H1 (cell line): ENCODE results near the gene PPA2. TPM values are rescaled to one million over a fixed set of nuclear protein-coding genes. Genes with fewer than 3 reads are reported as not detected.

Experiments
- KDM5A ChIP-seq: fragments of 200-600 bp; IDR thresholded peaks from 2 replicates; pipeline ENCODE4 v1.7.1; 2012; ENCODE audit warnings: mild to moderate bottlenecking, low read length, inconsistent platforms, mixed read lengths
- NRF1 ChIP-seq: IDR thresholded peaks from 2 replicates; pipeline ENCODE4 v1.6.1; 2011; ENCODE audit warnings: mild to moderate bottlenecking, low read depth, low read length, improper control_type of control experiment
- YY1 ChIP-seq: IDR thresholded peaks from 2 replicates; pipeline ENCODE4 v1.6.1; 2011; ENCODE audit warnings: low read depth, mild to moderate bottlenecking, low read length
- polyA plus RNA-seq, 7 experiments: library from polyadenylated mRNA; depleted of rRNA in 3 of 7; stranded (reverse) in 5 of 7; unstranded in 2 of 7; fragments of >200 nt in 5 of 7; fragments of 200-250 nt in 2 of 7; gene quantifications; 1 replicate in 5 of 7; 2 replicates in 1 of 7; 4 replicates in 1 of 7; pipeline versions ENCODE4 v1.2.1 to v1.2.3, GENCODE V29; 2011 to 2013; ENCODE audit warnings: missing spikeins in 2 of 7, mixed read lengths in 2 of 7
- total RNA-seq: library from RNA; stranded (reverse); fragmentation: NEBNext Ultra II Directional; extraction: Animal tissue kit (Norgen Biotek cat#: 25700); gene quantifications from 2 replicates; pipeline ENCODE4 v1.2.1, GENCODE V29; 2021

PPA2 gene
- total and polyA plus RNA-seq, 2 of the 8 experiments (the other 6 are each of a cell fraction or from before 2014, with no cell fraction given) = 24.9 to 62.7 TPM

DNA sequence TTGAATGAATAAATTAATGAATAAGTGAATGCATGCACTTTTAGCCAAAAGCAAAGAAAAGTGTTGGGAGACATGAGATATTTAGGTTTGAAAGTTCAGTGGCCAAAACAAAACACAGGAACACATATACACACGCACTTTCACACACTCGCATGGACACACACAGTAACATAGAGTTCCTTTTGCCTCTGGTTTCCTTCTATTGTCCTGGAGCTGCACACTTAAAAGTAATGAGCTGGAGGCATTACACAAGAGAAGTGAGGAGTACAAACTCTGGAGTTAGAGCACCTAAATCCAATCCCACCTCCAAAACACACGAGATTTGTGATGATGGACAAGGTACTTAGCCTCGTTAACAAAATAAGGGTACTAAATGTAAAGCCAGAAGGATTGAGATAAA lies 18.7 kb downstream of the PPA2 start (continued):
- TF ChIP-seq YY1 = no peak
- TF ChIP-seq KDM5A = no peak
- no peak for TF ChIP-seq NRF1
